PC-3 (cell line): ENCODE results near the gene INPPL1. TPM values are rescaled to one million over a fixed set of nuclear protein-coding genes. Genes with fewer than 3 reads are reported as not detected.

ENCODE experiments used
- ATAC-seq: fragments of 200-7000 bp; cut with Tn5 transposase; 2 replicates; pipeline ENCODE4 v1.9.1; 2020; ENCODE audit warnings: mild to moderate bottlenecking, moderate library complexity
- BruUV-seq: library from RNA; stranded (reverse); fragments of 400-500 nt; replicated peaks from 2 replicates; lab custom pipeline; 2021; lab: Mats Ljungman, UMichigan
- CTCF ChIA-PET: fragments of 300-600 bp; sonication (Branson Sonifier 250); formaldehyde crosslinking; loops from one replicate; lab custom pipeline; 2022; ENCODE audit warnings: antibody characterized with exemption; lab: Charles Lee
- POLR2A ChIA-PET: fragments of 300-600 bp; sonication (Branson Sonifier 250); formaldehyde crosslinking; loops from one replicate; lab custom pipeline; 2022; ENCODE audit warnings: antibody characterized with exemption; ENCODE audit not compliant: unreplicated experiment; lab: Charles Lee
- DNase-seq: peaks from one replicate; pipeline ENCODE4 v3.0.0-alpha.2; 2015
- H2AFZ ChIP-seq: fragments of 300-600 bp; sonication (generic); 2 replicates; pipeline ENCODE4 v1.6.0; 2016; ENCODE audit warnings: antibody characterized with exemption, low read length
- H3F3A ChIP-seq: fragments of 300-600 bp; sonication (generic); one replicate; pipeline ENCODE4 v1.6.0; 2017; ENCODE audit warnings: antibody characterized with exemption, low read length, control low read depth, mild to moderate bottlenecking; ENCODE audit not compliant: unreplicated experiment
- H3K27ac ChIP-seq: fragments of 300-600 bp; sonication (generic); 2 replicates; pipeline ENCODE4 v1.5.1; 2016; ENCODE audit warnings: mild to moderate bottlenecking, low read length
- H3K27me3 ChIP-seq: fragments of 300-600 bp; sonication (generic); 2 replicates; pipeline ENCODE4 v1.6.1; 2016; ENCODE audit warnings: low read length, mixed read lengths
- H3K36me3 ChIP-seq: fragments of 300-600 bp; sonication (generic); 2 replicates; pipeline ENCODE4 v1.6.1; 2016; ENCODE audit warnings: low read depth, mixed run types, low read length, mixed read lengths
- H3K4me1 ChIP-seq: fragments of 300-600 bp; sonication (generic); 2 replicates; pipeline ENCODE4 v1.5.1; 2016; ENCODE audit warnings: low read length; ENCODE audit not compliant: insufficient read depth
- H3K4me2 ChIP-seq: fragments of 300-600 bp; sonication (generic); 2 replicates; pipeline ENCODE4 v1.6.0; 2016; ENCODE audit warnings: low read length
- H3K4me3 ChIP-seq: fragments of 300-600 bp; sonication (generic); 2 replicates; pipeline ENCODE4 v1.5.1; 2016; ENCODE audit warnings: mild to moderate bottlenecking, low read length, mixed read lengths
- H3K79me2 ChIP-seq: fragments of 300-600 bp; sonication (generic); 2 replicates; pipeline ENCODE4 v1.6.1; 2017; ENCODE audit warnings: low read length, mixed read lengths
- H3K9ac ChIP-seq: fragments of 300-600 bp; sonication (generic); 2 replicates; pipeline ENCODE4 v1.6.0; 2016; ENCODE audit warnings: mild to moderate bottlenecking, low read length
- H3K9me2 ChIP-seq: fragments of 300-600 bp; sonication (generic); replicated peaks from 2 replicates; pipeline ENCODE4 v1.6.1; 2016; ENCODE audit warnings: mixed run types, low read length, mixed read lengths
- H3K9me3 ChIP-seq: fragments of 300-600 bp; sonication (generic); 2 replicates; pipeline ENCODE4 v1.6.1; 2016; ENCODE audit warnings: low read length, mixed read lengths
- H4K20me1 ChIP-seq: fragments of 300-600 bp; sonication (generic); 2 replicates; pipeline ENCODE4 v1.6.1; 2016; ENCODE audit warnings: low read length, mixed read lengths
- CTCF ChIP-seq: fragments of 300-600 bp; sonication (generic); conservative IDR thresholded peaks from 2 replicates; pipeline ENCODE4 v1.5.1; 2017; ENCODE audit warnings: antibody characterized with exemption, low read depth, mild to moderate bottlenecking, low read length
- EZH2 ChIP-seq: fragments of 300-600 bp; sonication (generic); IDR thresholded peaks from one replicate; pipeline ENCODE4 v1.6.1; 2017; ENCODE audit warnings: antibody characterized with exemption, mild to moderate bottlenecking, low read length; ENCODE audit not compliant: unreplicated experiment
- EZH2phosphoT487 ChIP-seq: fragments of 300-600 bp; sonication (generic); IDR thresholded peaks from 2 replicates; pipeline ENCODE4 v1.6.1; 2018; ENCODE audit warnings: mild to moderate bottlenecking, antibody characterized with exemption, low read length, borderline replicate concordance
- intact Hi-C: fragments of 100-400 bp; cut with micrococcal nuclease; formaldehyde crosslinking; loops from 2 replicates; pipeline ENCODE4 v1.9.0; 2023
- total RNA-seq: library from RNA; depleted of rRNA; stranded (reverse); fragments of >200 nt; gene quantifications from 2 replicates; pipeline ENCODE4 v1.2.3, GENCODE V29; 2014

INPPL1 gene
- total RNA-seq, 1 experiment from 2014 or later = 100 TPM

- no peak for ATAC-seq
- no TSS peak for BruUV-seq
Observed at GRCh38 chr11:72229336-72229924, 4.9 kb downstream of the INPPL1 start.

GRCh38 chr11:72229925-72230763 is 5.6 kb downstream of the INPPL1 start:
- no peak for DNase-seq

More at GRCh38 chr11:72229336-72229924, 4.9 kb downstream of the INPPL1 start:
- Histone ChIP-seq H3K4me3 (no peak overlapping the region), H3K9ac (no peak overlapping the region), H3K36me3 (peaks cover 55% of the 10 kb centered on the region), H2AFZ (no peak overlapping the region), H4K20me1 (no peaks in the 10 kb centered on the region), H3F3A (no peaks in the 10 kb centered on the region), H3K27ac (no peak overlapping the region), H3K9me3 (no peaks in the 10 kb centered on the region), H3K79me2 (peaks cover 31% of the 10 kb centered on the region), H3K27me3 (no peaks in the 10 kb centered on the region), H3K9me2 (no peaks in the 10 kb centered on the region), H3K4me1 (peaks cover 8% of the 10 kb centered on the region), H3K4me2 (no peak overlapping the region)
- TF ChIP-seq EZH2 (no peak), CTCF (no peak), EZH2phosphoT487 (no peak)
- intact Hi-C loops = no loop called here
- POLR2A ChIA-PET = no interaction called here
- DNase-seq = no peak
- CTCF ChIA-PET = no interaction called here

More at GRCh38 chr11:72229925-72230763, 5.6 kb downstream of the INPPL1 start:
- ChIA-PET CTCF (no interaction called here), POLR2A (no interaction called here)
- H4K20me1 ChIP-seq = no peaks in the 10 kb centered on the region
- H3K9me3 ChIP-seq = no peaks in the 10 kb centered on the region
- H3K79me2 ChIP-seq = peaks cover 26% of the 10 kb centered on the region
- no peak overlapping the region for H2AFZ ChIP-seq
- no peak overlapping the region for H3K4me2 ChIP-seq
- H3K4me1 ChIP-seq = peaks cover 7% of the 10 kb centered on the region
- peaks cover 55% of the 10 kb centered on the region for H3K36me3 ChIP-seq
- TSS peak; percentile 4 for BruUV-seq
- TF ChIP-seq CTCF (no peak), EZH2 (no peak), EZH2phosphoT487 (no peak)
- no peak overlapping the region for H3K4me3 ChIP-seq
- H3K9ac ChIP-seq = no peak overlapping the region
- intact Hi-C loops = no loop called here
- no peaks in the 10 kb centered on the region for H3K27me3 ChIP-seq
- ATAC-seq = no peak
- H3K9me2 ChIP-seq = no peaks in the 10 kb centered on the region
- H3F3A ChIP-seq = no peaks in the 10 kb centered on the region
- H3K27ac ChIP-seq = no peak overlapping the region
